ENCODE measurements around the gene CEP135. TPM values are rescaled to one million over a fixed set of nuclear protein-coding genes. Genes with fewer than 3 reads are reported as not detected.

The CEP135 gene
- total RNA-seq, 1 donor from 2014 or later = 14.8 TPM

DNA sequence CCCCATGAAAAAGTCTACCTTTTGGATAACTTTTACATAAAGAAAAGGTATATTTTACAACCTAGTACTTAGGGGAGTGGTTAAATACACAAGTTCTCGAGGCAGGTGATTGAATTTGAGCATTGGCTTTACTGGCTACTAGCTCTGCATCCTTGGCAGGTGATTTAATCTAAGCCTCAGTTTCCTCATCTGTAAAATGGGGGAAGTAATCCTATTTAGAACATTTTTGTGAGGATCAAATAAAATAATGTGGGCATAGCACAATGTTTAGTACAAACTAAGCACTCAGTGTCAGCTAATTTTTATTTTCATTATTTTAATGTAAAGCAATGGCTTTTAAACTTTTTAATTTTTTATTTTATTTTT is 102.9 kb downstream of the CEP135 start:
- Mint-ChIP-seq H3K27ac (ENCODE audit: unreplicated experiment) (no peak overlapping the region), H3K36me3 (ENCODE audit: low read depth, unreplicated experiment) (no peaks in the 10 kb centered on the region), H3K4me3 (ENCODE audit: unreplicated experiment) (no peak overlapping the region), H3K27me3 (ENCODE audit: unreplicated experiment) (peaks cover 7% of the 10 kb centered on the region), H3K4me1 (ENCODE audit: unreplicated experiment) (peaks cover 9% of the 10 kb centered on the region), H3K9me3 (ENCODE audit: unreplicated experiment) (no peaks in the 10 kb centered on the region)
- DNase-seq (ENCODE audit: low spot score) = no peak
- TF ChIP-seq, protein P1, sequence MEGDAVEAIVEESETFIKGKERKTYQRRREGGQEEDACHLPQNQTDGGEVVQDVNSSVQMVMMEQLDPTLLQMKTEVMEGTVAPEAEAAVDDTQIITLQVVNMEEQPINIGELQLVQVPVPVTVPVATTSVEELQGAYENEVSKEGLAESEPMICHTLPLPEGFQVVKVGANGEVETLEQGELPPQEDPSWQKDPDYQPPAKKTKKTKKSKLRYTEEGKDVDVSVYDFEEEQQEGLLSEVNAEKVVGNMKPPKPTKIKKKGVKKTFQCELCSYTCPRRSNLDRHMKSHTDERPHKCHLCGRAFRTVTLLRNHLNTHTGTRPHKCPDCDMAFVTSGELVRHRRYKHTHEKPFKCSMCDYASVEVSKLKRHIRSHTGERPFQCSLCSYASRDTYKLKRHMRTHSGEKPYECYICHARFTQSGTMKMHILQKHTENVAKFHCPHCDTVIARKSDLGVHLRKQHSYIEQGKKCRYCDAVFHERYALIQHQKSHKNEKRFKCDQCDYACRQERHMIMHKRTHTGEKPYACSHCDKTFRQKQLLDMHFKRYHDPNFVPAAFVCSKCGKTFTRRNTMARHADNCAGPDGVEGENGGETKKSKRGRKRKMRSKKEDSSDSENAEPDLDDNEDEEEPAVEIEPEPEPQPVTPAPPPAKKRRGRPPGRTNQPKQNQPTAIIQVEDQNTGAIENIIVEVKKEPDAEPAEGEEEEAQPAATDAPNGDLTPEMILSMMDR (IDR thresholded peaks at IDR 0.05; ENCODE audit: unreplicated experiment) = no peak

DNA sequence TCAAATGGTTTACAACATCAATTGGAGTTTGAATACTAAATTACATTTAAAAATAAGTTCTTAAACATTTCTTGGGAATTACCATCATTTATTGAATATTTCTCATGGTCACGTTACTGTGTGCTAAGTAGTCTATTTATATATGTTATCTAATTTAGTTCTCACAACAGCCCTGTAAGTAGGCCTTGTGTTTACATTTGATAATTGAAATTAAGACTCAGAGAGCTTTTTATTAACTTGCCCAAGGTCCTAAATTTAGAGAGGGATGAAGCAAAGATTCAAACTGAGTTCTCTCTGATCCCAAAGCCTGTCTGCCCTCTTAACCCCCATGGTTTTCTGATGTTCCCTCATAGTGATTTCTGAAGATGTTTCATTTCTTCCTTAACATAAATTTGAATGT is 103.7 kb downstream of the CEP135 start:
- Mint-ChIP-seq H3K4me1 (ENCODE audit: unreplicated experiment) (peaks cover 9% of the 10 kb centered on the region), H3K4me3 (ENCODE audit: unreplicated experiment) (no peak overlapping the region), H3K27ac (ENCODE audit: unreplicated experiment) (no peak overlapping the region), H3K36me3 (ENCODE audit: low read depth, unreplicated experiment) (no peaks in the 10 kb centered on the region), H3K27me3 (ENCODE audit: unreplicated experiment) (peaks cover 7% of the 10 kb centered on the region), H3K9me3 (ENCODE audit: unreplicated experiment) (no peaks in the 10 kb centered on the region)
- DNase-seq (ENCODE audit: low spot score) = no peak
- TF ChIP-seq, protein P1 (IDR thresholded peaks at IDR 0.05; ENCODE audit: unreplicated experiment) = no peak

DNA sequence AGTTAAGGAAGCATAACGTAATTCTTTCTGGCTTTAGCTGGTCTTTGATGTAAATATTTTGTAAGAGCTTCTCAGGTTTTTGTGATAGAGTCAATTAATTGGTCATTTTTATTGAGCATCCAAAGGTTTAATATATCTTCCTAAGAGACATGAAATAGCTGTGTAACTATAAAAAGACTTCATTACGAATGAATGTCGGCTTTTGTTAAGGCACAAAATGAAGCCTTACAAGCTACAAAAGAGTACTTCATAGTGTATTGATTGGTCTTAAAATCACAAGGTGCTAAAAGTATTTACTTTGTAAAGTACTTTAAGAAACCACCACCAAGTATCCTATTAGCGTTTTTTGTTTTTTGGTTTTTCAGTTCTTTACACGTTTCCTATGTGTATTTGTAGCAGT is 104.2 kb downstream of the CEP135 start:
- no peaks in the 10 kb centered on the region for H3K9me3 Mint-ChIP-seq (ENCODE audit: unreplicated experiment)
- H3K27ac Mint-ChIP-seq (ENCODE audit: unreplicated experiment) = no peak overlapping the region
- no peak for DNase-seq (ENCODE audit: low spot score)
- peaks cover 9% of the 10 kb centered on the region for H3K4me1 Mint-ChIP-seq (ENCODE audit: unreplicated experiment)
- H3K27me3 Mint-ChIP-seq (ENCODE audit: unreplicated experiment) = peaks cover 7% of the 10 kb centered on the region
- H3K36me3 Mint-ChIP-seq (ENCODE audit: low read depth, unreplicated experiment) = no peaks in the 10 kb centered on the region
- no peak overlapping the region for H3K4me3 Mint-ChIP-seq (ENCODE audit: unreplicated experiment)
- TF ChIP-seq, protein P1 (IDR thresholded peaks at IDR 0.05; ENCODE audit: unreplicated experiment) = no peak

DNA sequence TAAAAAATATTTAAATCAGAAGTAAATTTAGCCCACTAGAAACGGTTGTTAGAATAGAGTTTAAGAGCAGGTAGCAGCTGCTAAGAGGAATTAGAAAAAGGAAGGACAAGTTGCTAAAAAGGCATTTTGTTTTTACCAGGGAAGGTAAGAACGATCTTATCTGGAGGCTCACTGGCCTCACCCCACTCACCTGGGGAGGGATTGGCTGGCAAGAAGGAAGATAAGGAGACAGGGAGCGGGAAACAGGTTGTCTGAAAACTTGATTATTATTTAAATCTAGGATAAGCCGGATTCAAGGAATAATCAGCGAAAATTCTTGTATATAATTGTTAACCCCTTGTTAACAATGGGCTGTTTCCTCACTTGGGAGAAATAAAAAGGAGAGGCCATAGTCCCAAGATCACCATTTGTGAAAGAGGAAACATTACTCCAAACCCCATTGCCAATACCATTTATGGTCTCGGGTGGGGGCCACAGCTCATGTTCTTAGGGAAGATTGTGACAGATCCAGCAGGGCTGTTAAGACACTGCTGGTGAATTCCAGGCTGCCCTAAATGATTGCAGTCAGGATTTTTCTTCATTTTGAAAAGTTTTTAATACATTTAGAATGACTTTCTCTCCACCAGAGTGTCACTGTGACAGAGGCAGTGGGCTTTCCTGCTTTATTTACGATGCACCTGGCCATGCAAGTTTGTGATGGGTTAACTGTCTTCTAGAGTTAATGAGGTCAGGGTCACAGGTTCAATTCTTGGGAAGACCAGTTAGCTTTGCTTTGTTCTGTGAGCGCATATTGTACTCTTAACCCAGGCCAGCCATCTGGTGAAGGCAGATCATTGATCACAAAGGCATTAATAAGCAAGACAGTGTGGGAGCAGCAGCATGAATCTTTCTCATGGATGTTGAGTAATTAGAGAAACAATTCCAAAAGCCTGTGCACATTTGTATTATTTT is 106.6 kb downstream of the CEP135 start:
- H3K4me3 Mint-ChIP-seq (ENCODE audit: unreplicated experiment) = no peak overlapping the region
- H3K36me3 Mint-ChIP-seq (ENCODE audit: low read depth, unreplicated experiment) = peaks cover 3% of the 10 kb centered on the region
- peaks cover 2% of the 10 kb centered on the region for H3K27me3 Mint-ChIP-seq (ENCODE audit: unreplicated experiment)
- DNase-seq (ENCODE audit: low spot score) = no peak
- TF ChIP-seq, protein P1 (IDR thresholded peaks at IDR 0.05; ENCODE audit: unreplicated experiment) = no peak
- H3K27ac Mint-ChIP-seq (ENCODE audit: unreplicated experiment) = no peak overlapping the region
- peaks cover 7% of the 10 kb centered on the region for H3K4me1 Mint-ChIP-seq (ENCODE audit: unreplicated experiment)
- no peaks in the 10 kb centered on the region for H3K9me3 Mint-ChIP-seq (ENCODE audit: unreplicated experiment)

DNA sequence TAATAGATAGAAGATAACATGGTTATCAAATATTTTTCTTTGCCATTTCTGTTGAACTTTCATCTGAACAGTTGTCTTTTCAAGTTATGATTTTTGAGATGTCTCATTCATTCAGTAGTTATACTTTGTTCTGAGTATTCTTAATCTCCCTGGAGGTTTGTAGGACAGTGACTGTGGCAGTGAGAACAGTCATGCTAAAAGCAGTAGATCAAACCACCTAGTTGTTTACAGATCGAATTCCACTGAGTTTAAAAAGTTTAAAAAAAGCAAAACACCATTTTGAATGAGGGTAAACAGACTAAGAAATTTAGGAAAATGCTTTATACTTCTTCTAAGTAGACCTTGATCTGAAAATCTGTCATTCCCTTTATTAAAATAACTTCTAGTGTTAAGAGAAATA is 107.2 kb downstream of the CEP135 start:
- H3K36me3 Mint-ChIP-seq (ENCODE audit: low read depth, unreplicated experiment) = peaks cover 3% of the 10 kb centered on the region
- no peak overlapping the region for H3K4me3 Mint-ChIP-seq (ENCODE audit: unreplicated experiment)
- no peaks in the 10 kb centered on the region for H3K9me3 Mint-ChIP-seq (ENCODE audit: unreplicated experiment)
- H3K27ac Mint-ChIP-seq (ENCODE audit: unreplicated experiment) = no peak overlapping the region
- TF ChIP-seq, protein P1 (IDR thresholded peaks at IDR 0.05; ENCODE audit: unreplicated experiment) = no peak
- peaks cover 3% of the 10 kb centered on the region for H3K27me3 Mint-ChIP-seq (ENCODE audit: unreplicated experiment)
- H3K4me1 Mint-ChIP-seq (ENCODE audit: unreplicated experiment) = peaks cover 9% of the 10 kb centered on the region
- DNase-seq (ENCODE audit: low spot score) = no peak

All from endothelial cell (in vitro differentiated cells).